K562 (cell line): ENCODE data around the gene ZNF837. TPM values are rescaled to one million over a fixed set of nuclear protein-coding genes. Genes with fewer than 3 reads are reported as not detected.

Source experiments
- ATAC-seq: fragments of 200-7000 bp; cut with Tn5 transposase; 3 replicates; pipeline ENCODE4 v1.9.1; 2020; ENCODE audit warnings: moderate library complexity
- BruUV-seq: library from RNA; stranded (reverse); fragments of 400-500 nt; replicated peaks from 2 replicates; lab custom pipeline; 2021; lab: Mats Ljungman, UMichigan
- CTCF ChIA-PET: fragments of 300-600 bp; formaldehyde crosslinking; extraction: SDS; loops from one replicate; lab custom pipeline; 2021; ENCODE audit warnings: low intra/inter-chr PET ratio; lab: Yijun Ruan, JAX
- POLR2A ChIA-PET: fragments of 300-600, 350-650 bp; sonication (Branson Sonifier 250); formaldehyde crosslinking; extraction: SDS; loops from one replicate; lab custom pipeline; 2021; ENCODE audit warnings: antibody characterized with exemption, inconsistent platforms; lab: Yijun Ruan, JAX
- DNase-seq, 4 experiments: peaks; one replicate each; pipeline versions ENCODE4 v3.0.0 to v3.0.0-alpha.2; 2011 to 2018; ENCODE audit warnings: low spot score in 3 of 4, mixed read lengths in 3 of 4; ENCODE audit errors: extremely low read depth in 1 of 4
- FAIRE-seq: peaks from 2 replicates; lab custom pipeline; 2011; peaks lifted over from hg19 to GRCh38; lab: Jason Lieb, UNC
- H2AFZ ChIP-seq: 2 replicates; pipeline ENCODE4 v1.6.0; 2011; ENCODE audit warnings: low read depth, low read length, control low read depth, inconsistent platforms
- H3K27ac ChIP-seq: fragments of 200-600 bp; 3 replicates; pipeline ENCODE4 v1.8.0; 2011; ENCODE audit warnings: low read depth, mild to moderate bottlenecking, control low read depth, inconsistent platforms, low read length, moderate library complexity, mixed read lengths; ENCODE audit errors: extremely low read depth
- H3K27me3 ChIP-seq, 2 experiments: fragments of 300-600 bp in 1 of 2; 2 replicates in 1 of 2; 3 replicates in 1 of 2; pipeline versions ENCODE4 v1.6.0 to v1.8.0; 2011; ENCODE audit warnings: inconsistent platforms in 2 of 2, low read length in 2 of 2, mild to moderate bottlenecking in 1 of 2, mixed read lengths in 1 of 2, moderate library complexity in 1 of 2; ENCODE audit not compliant: control insufficient read depth in 2 of 2, insufficient read depth in 2 of 2
- H3K36me3 ChIP-seq: fragments of 300-600 bp; 3 replicates; pipeline ENCODE4 v1.8.0; 2011; ENCODE audit warnings: mild to moderate bottlenecking, low read length, inconsistent platforms; ENCODE audit not compliant: control insufficient read depth, insufficient read depth
- H3K4me1 ChIP-seq, 2 experiments: fragments of 200-600 bp in 1 of 2; replicated peaks in 1 of 2; 2 replicates in 1 of 2; 3 replicates in 1 of 2; pipeline versions ENCODE4 v1.5.1 to v1.8.0; 2011; ENCODE audit warnings: inconsistent platforms in 2 of 2, low read length in 2 of 2, mild to moderate bottlenecking in 1 of 2, mixed read lengths in 1 of 2, moderate library complexity in 1 of 2; ENCODE audit not compliant: control insufficient read depth in 2 of 2, insufficient read depth in 2 of 2
- H3K4me2 ChIP-seq: 2 replicates; pipeline ENCODE4 v1.6.1; 2011; ENCODE audit warnings: low read length, control low read depth, inconsistent platforms, mixed read lengths; ENCODE audit not compliant: insufficient read depth
- H3K4me3 ChIP-seq: fragments of 200-600 bp; sonication (generic), shearing (Covaris generic); 2 replicates; pipeline ENCODE4 v1.5.1; 2016; ENCODE audit warnings: control low read depth, inconsistent platforms
- H3K79me2 ChIP-seq: fragments of 200-600 bp; 3 replicates; pipeline ENCODE4 v1.8.0; 2011; ENCODE audit warnings: low read length, inconsistent platforms; ENCODE audit not compliant: control insufficient read depth, insufficient read depth
- H3K9ac ChIP-seq, 2 experiments: 2 replicates each; pipeline versions ENCODE4 v1.6.0 to v1.6.1; 2011; ENCODE audit warnings: low read depth in 2 of 2, low read length in 2 of 2, control low read depth in 1 of 2, inconsistent platforms in 1 of 2, mild to moderate bottlenecking in 1 of 2, mixed read lengths in 1 of 2; ENCODE audit not compliant: insufficient read depth in 1 of 2
- H3K9me1 ChIP-seq: one replicate; pipeline ENCODE4 v1.6.0; 2011; ENCODE audit warnings: inconsistent platforms, mild to moderate bottlenecking, low read length, moderate library complexity; ENCODE audit not compliant: control insufficient read depth, insufficient read depth
- H3K9me3 ChIP-seq: replicated peaks from 2 replicates; pipeline ENCODE4 v1.5.1; 2011; ENCODE audit warnings: low read depth, low read length, inconsistent platforms; ENCODE audit not compliant: control insufficient read depth, insufficient read depth
- H4K20me1 ChIP-seq: replicated peaks from 2 replicates; pipeline ENCODE4 v1.6.1; 2011; ENCODE audit warnings: low read length, inconsistent platforms, mixed read lengths; ENCODE audit not compliant: control insufficient read depth, insufficient read depth
- ARID3A ChIP-seq: IDR thresholded peaks from 2 replicates; pipeline ENCODE4 v1.6.1; 2012; ENCODE audit warnings: low read depth, low read length, improper control_type of control experiment, borderline replicate concordance
- CHD2 ChIP-seq: IDR thresholded peaks from 2 replicates; pipeline ENCODE4 v1.6.1; 2011; ENCODE audit warnings: low read depth, low read length
- ELF2 ChIP-seq: fragments of 250-450 bp; sonication (Bioruptor Pico); IDR thresholded peaks from 2 replicates; pipeline ENCODE4 v1.5.0; 2021; ENCODE audit warnings: mild to moderate bottlenecking
- FOSL1 ChIP-seq: fragments of 200-800 bp; sonication (Bioruptor generic); conservative IDR thresholded peaks from 2 replicates; pipeline ENCODE4 v1.6.1; 2016; ENCODE audit warnings: missing genetic modification characterization, missing compliant biosample characterization
- FOXA1 ChIP-seq: fragments of 450-650 bp; IDR thresholded peaks from 2 replicates; pipeline ENCODE4 v1.6.1; 2016; ENCODE audit warnings: mild to moderate bottlenecking, borderline replicate concordance
- HLTF ChIP-seq: fragments of 450-650 bp; IDR thresholded peaks from 2 replicates; pipeline ENCODE4 v1.6.1; 2016
- IRF9 ChIP-seq: fragments of 450-650 bp; IDR thresholded peaks from 2 replicates; pipeline ENCODE4 v1.6.1; 2016; ENCODE audit warnings: missing biosample characterization, missing genetic modification characterization
- PATZ1 ChIP-seq: fragments of 250-450 bp; sonication (Bioruptor Pico); IDR thresholded peaks from 2 replicates; pipeline ENCODE4 v1.5.0; 2020; ENCODE audit warnings: mild to moderate bottlenecking, borderline replicate concordance
- POLR2H ChIP-seq: IDR thresholded peaks from 2 replicates; pipeline ENCODE4 v1.6.1; 2016; ENCODE audit warnings: missing genetic modification characterization, low read depth, mild to moderate bottlenecking, control low read depth, missing compliant biosample characterization, moderate library complexity
- SAFB2 ChIP-seq: fragments of 200-400 bp; formaldehyde crosslinking; IDR thresholded peaks from 2 replicates; pipeline ENCODE4 v1.6.1; 2018; ENCODE audit warnings: borderline replicate concordance, low read length, low read depth, moderate library complexity; ENCODE audit not compliant: severe bottlenecking
- SMARCB1 ChIP-seq: IDR thresholded peaks from 2 replicates; pipeline ENCODE4 v1.6.1; 2011; ENCODE audit warnings: improper control_type of control experiment, low read depth; ENCODE audit not compliant: insufficient read length
- SMARCC2 ChIP-seq: fragments of 450-650 bp; IDR thresholded peaks from 2 replicates; pipeline ENCODE4 v1.6.1; 2017; ENCODE audit warnings: antibody characterized with exemption, moderate library complexity, mild to moderate bottlenecking, low read depth
- YY1 ChIP-seq, 3 experiments: IDR thresholded peaks; 2 replicates each; pipeline ENCODE4 v1.6.1; 2011; ENCODE audit warnings: low read length in 2 of 3, mild to moderate bottlenecking in 2 of 3, moderate library complexity in 2 of 3, borderline replicate concordance in 1 of 3, control low read depth in 1 of 3, low read depth in 1 of 3; ENCODE audit not compliant: insufficient read depth in 3 of 3, insufficient replicate concordance in 2 of 3, control insufficient read depth in 1 of 3, insufficient read length in 1 of 3; ENCODE audit errors: extremely low read depth in 1 of 3
- ZNF217 ChIP-seq: sonication (generic); formaldehyde crosslinking; IDR thresholded peaks from 2 replicates; pipeline ENCODE4 v1.8.0; 2022; ENCODE audit warnings: mild to moderate bottlenecking, missing genetic modification reagents
- WGBS: fragments of 100-300 bp; shearing (Covaris generic); methylation state at CpG from one replicate; pipeline ENCODE4 v1.1.6; 2016; ENCODE audit warnings: low coverage, mixed read lengths; ENCODE audit not compliant: insufficient coverage; ENCODE audit errors: missing lambda C conversion rate; 5-methylcytosine and 5-hydroxymethylcytosine counted together
- in situ Hi-C: fragments of 300-500 bp; cut with MboI; formaldehyde crosslinking; loops from 4 replicates; pipeline ENCODE4 v1.15.0; 2018; ENCODE audit warnings: inconsistent platforms, mixed read lengths
- intact Hi-C: fragments of 100-400 bp; cut with micrococcal nuclease; formaldehyde crosslinking; loops from 2 replicates; pipeline ENCODE4 v1.14.2; 2022
- polyA plus RNA-seq, 8 experiments: library from polyadenylated mRNA; depleted of rRNA in 4 of 8; stranded (reverse) in 5 of 8; unstranded in 3 of 8; fragments of >200 nt; fragmentation: Nextera tagmentation in 2 of 8; fragmentation: Illumina TruSeq in 1 of 8; extraction: Ambion mirVana in 2 of 8; extraction: Trizol in 1 of 8; gene quantifications; 2 replicates each; pipeline versions ENCODE4 v1.2.1 to v1.2.3, GENCODE V29; 2011 to 2014; ENCODE audit warnings: inconsistent platforms in 1 of 8, missing spikeins in 1 of 8
- total RNA-seq, 7 experiments: library from RNA; depleted of rRNA in 6 of 7; stranded (reverse); fragments of >200 nt in 6 of 7; fragmentation: Illumina TruSeq in 2 of 7; extraction: Trizol in 2 of 7; gene quantifications; 2 replicates each; pipeline versions ENCODE4 v1.2.1 to v1.2.3, GENCODE V29; 2011 to 2021; ENCODE audit warnings: low replicate concordance in 1 of 7

The ZNF837 gene
- total and polyA plus RNA-seq, 9 of the 15 experiments (the other 6 are each of a cell fraction or from before 2014, with no cell fraction given) = 0.11 to 2.1 (median 0.57) TPM; not detected in 4

- TF ChIP-seq ARID3A = no peak
- TF ChIP-seq POLR2H (tag) = no peak
- no peak for TF ChIP-seq IRF9 (tag)
Observed at GRCh38 chr19:58416604-58417003, 35.8 kb upstream of the ZNF837 start (continued).

GRCh38 chr19:58409010-58409790 lies 28.4 kb upstream of the ZNF837 start:
- no peaks in the 10 kb centered on the region for H3K27me3 ChIP-seq
- no peak for FAIRE-seq
- peaks cover 22% of the 10 kb centered on the region; the same call in 2 of the 3 replicates for H3K36me3 ChIP-seq
- in situ Hi-C loops (no loop called here), intact Hi-C loops (loop anchor here (5.0 to 10.0 kb wide), 4 partner anchors 58 to 184 kb away; partner anchors contain the start of genes ZNF324, ZNF544, ZNF8 and ZSCAN22)
- peaks cover 16 to 33% of the 10 kb centered on the region in 2 experiments for H3K4me1 ChIP-seq
- peak overlapping the region; percentile 87 for H3K4me3 ChIP-seq
- peak overlapping the region; percentile 94 to 97 for H3K9ac ChIP-seq
- no peaks in the 10 kb centered on the region for H3K9me3 ChIP-seq
- H3K27ac ChIP-seq = peak overlapping the region; percentile 97
- H3K79me2 ChIP-seq = peaks cover 53% of the 10 kb centered on the region
- peak in 1 of 4 experiments; percentile 48 for DNase-seq
- peak overlapping the region; percentile 92 for H2AFZ ChIP-seq
- H3K9me1 ChIP-seq = no peaks in the 10 kb centered on the region
- TSS peak; percentile 58 for BruUV-seq
- H3K4me2 ChIP-seq = peak overlapping the region; percentile 94
- WGBS = 1% methylated on average over 27 of the region's 34 CpGs
- H4K20me1 ChIP-seq = no peaks in the 10 kb centered on the region
- ChIA-PET CTCF (no interaction called here), POLR2A (interaction anchor here (0.6 to 2.0 kb wide), 15 partner anchors 8 to 226 kb away, joined by 3 to 7 read pairs (median 4); partner anchors contain the start of gene ZNF274)
- ATAC-seq = peak; percentile 43
- no peak for TF ChIP-seq YY1 (IDR thresholded peaks at IDR 0.05; ENCODE audit: borderline replicate concordance in 1 of 3, control insufficient read depth in 1 of 3, extremely low read depth in 1 of 3, insufficient read depth in 3 of 3, insufficient read length in 1 of 3, insufficient replicate concordance in 2 of 3, low read depth in 1 of 3, low read length in 2 of 3)
- no peak for TF ChIP-seq ELF2 (CRISPR knock-in tag)
- no peak for TF ChIP-seq SMARCB1
- no peak for TF ChIP-seq SAFB2
- peak; percentile 80 for TF ChIP-seq HLTF
- no peak for TF ChIP-seq ZNF217
- no peak for TF ChIP-seq FOSL1 (tag)
- no peak for TF ChIP-seq SMARCC2
- TF ChIP-seq PATZ1 (CRISPR knock-in tag) = no peak
- TF ChIP-seq CHD2 = no peak
- no peak for TF ChIP-seq FOXA1
